GM21717 (cell line): ENCODE data around the gene PHF21B.

ENCODE experiments used
- ATAC-seq: cut with Tn5 transposase; IDR thresholded peaks from one replicate; pipeline ENCODE4 v1.9.1; 2021; ENCODE audit warnings: mild to moderate bottlenecking, moderate library complexity; ENCODE audit not compliant: unreplicated experiment

The PHF21B gene

GRCh38 chr22:44990810-44991209 lies 19.0 kb downstream of the PHF21B start:
- no peak for ATAC-seq

GRCh38 chr22:44990328-44990727 lies 19.5 kb downstream of the PHF21B start:
- no peak for ATAC-seq

- ATAC-seq, result no peak
These were observed 21.1 kb downstream of the PHF21B start for GRCh38 chr22:44988671-44989070.

DNA sequence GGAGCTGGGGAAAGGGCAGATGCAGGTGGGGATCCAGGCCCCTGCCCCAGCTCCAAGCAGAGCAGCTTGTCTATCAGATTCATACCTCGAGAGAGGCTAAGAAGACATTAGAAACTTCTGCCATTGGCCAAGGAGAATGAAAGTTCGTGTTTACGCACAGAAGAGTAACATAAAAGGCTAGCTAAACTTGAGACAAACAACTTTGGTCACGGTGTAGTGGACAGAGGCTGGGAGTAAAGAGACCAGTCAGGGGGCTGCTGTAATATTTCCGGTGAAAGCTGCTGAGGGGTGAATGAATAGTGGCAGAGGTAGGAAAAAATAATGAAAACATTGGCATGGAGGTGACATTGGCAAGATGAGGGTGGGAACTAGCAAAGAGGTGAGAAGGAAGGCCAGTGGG lies 22.9 kb downstream of the PHF21B start:
- no peak for ATAC-seq

DNA sequence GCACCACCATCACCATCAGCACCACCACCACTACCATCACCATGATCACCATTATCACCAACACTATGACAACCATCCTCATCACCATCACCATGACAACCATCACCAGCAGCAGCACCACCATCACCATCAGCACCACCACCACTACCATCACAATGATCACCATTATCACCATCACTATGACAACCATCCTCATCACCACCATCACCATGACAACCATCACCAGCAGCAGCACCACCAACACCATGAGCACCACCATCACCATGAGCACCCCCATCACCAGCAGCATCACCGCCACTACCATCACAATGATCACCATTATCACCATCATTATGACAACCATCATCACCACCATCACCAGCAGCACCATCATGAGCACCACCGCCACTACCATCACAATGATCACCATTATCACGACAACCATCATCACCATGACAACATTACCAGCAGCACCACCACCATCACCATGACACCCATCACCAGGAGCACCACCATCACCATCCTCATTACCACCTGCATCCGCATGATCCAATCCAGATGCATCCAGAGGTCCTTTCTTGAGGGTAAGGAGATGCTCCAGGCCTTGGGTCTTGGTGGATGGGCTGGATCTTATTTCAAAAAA lies 23.8 kb downstream of the PHF21B start:
- ATAC-seq, result no peak

GRCh38 chr22:44983878-44984482 lies 25.8 kb downstream of the PHF21B start:
- no peak for ATAC-seq

DNA sequence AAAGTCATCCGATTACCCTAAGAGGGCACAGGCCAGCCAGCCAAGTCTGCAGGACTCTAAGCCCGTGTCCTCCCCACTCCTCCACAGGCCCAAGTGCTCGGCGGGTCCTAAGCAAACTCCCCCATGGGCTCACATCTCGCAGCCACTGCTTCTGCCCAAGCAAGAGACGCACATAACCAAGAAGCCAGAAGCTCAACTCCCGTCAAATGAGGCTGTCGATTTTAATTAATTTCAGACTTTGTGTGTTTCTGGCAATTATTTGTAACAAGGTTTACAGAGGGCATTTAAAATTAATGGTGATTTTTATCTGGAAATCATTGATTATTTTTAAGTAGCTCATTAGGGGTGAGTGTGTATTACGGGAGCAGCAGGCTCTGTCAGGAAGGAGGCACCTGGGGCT lies 27.4 kb downstream of the PHF21B start:
- no peak for ATAC-seq

- ATAC-seq, result no peak
These were observed 27.9 kb downstream of the PHF21B start for GRCh38 chr22:44981857-44982256.

DNA sequence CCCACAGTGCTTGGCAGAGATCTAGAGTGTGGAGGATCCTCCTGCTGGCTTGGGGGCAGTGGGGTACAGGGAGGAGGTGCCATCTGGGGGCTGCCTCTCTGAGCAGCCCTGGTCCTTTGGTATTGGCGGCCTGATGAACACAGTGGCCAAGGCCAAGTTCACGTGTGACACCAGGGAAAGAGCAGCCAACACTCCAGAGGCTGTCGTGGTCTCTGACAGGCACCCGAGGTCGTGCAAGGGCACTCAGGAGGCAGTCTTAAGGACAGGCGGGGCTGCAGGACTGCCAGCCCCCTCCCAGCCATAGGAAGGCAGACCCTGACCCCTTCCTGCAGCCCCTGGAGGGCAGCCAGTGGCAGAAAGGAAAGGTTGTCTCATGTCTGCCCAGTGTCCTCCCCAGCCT lies 30.7 kb downstream of the PHF21B start:
- ATAC-seq, result no peak

GRCh38 chr22:44975427-44976262 lies 34.2 kb downstream of the PHF21B start:
- no peak for ATAC-seq

GRCh38 chr22:44974454-44974853 lies 35.4 kb downstream of the PHF21B start:
- ATAC-seq, result no peak

DNA sequence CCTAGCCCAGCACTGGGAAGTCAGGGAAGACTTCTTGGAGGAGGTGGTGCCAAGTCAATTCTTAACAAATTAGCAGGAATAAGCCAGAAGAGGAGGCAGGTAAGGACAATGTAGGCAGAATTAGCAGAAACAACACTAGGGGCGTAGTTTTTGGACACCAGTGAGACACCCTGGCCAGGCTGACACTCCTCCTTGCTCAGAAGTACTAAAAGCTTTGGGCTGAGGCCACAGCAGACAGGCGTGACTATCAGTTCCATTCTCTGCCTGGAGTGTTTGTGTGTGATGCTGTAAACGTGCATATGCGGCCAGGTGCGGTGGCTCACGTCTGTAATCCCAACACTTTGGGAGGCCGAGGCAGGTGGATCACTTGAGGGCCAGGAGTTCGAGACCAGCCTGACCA lies 36.0 kb downstream of the PHF21B start:
- no peak for ATAC-seq

DNA sequence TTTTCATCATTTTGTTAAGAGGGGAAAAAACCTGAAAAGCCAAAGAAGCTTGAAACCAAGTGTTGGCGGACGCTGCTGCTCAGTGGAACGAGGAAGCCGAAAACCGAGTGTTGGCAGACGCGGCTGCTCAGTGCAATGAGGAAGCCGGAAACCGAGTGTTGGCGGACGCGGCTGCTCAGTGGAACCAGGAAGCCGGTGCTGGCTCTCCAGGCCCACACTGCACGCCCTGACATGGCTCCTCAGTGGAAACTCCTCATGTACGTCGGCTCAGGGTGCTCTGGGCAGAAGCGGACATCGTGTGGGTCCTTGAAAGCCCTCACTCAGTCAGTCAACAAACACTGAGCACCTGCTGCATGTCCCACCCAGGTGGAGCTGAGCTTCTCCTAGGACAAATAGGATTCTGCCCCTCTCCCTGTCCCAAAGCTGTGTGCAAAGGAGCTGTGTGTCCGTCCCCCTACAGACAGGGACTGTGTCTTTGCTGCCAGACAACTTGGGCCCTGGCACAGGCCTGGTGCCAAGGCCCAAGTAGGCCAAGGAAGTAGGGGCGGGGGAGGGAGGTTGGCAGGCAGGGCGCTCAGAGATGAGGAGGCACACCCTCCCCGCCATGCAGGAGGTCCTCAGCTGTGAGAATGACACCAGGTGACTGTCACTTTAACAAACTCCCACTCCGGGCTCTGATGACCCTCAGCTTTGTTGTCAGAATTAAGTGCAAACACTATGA lies 37.3 kb downstream of the PHF21B start:
- ATAC-seq, result no peak

DNA sequence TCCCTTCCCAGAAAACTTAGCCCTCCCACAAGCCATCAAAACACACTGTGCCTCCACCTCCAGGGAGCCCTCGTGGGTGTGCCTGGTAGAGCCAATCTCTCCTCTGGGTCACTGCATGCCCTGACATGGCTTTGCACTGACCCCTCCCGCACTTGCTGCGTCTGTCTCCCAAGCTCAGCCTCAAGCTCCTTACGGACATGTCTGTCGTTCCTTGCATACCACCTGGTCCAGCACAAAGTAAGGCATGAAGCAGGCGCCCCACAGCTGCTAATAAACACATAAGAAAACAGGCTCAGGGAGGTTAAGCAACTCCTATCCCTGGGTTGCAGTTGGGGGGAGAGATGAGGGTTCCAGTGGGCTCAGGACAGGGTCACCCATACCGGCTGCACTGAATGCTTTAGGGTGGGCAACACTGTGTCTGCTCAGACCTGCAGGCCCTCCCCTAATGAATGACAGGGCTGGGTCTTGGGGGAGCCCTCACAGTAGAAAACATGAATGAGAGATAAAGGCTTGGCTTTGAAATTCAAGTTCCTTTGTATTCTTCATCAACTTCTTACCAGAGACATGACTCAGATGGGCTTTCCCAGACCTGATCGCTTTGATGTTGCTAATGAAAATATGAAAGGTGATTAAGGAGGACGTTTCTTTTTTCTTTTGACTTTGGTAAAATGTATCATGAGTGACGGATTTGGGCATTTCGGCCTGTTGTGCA lies 38.0 kb downstream of the PHF21B start:
- ATAC-seq, result no peak

- ATAC-seq, result no peak
These were observed 39.5 kb downstream of the PHF21B start for GRCh38 chr22:44970291-44970690.

DNA sequence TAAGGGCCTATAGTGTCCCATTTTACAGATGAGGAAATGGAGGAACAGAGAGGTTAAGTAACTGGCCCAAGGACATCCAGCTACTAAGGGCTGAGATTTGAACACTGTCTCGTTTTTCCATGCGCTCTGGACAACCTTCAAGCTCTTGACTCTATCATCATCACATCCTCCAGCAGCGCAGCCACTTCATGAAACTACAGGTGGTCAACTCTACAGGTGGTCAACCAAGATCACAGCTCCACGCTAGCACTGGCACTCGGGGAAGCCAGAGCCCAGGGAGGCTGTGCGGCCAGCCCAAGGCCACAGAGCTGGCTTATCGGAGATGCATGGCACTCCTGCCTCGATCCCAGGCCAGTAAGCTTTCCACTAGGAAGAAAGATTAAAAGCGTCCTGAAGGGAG lies 40.0 kb downstream of the PHF21B start:
- no peak for ATAC-seq

- no peak for ATAC-seq
These were observed 41.1 kb downstream of the PHF21B start for GRCh38 chr22:44968736-44969135.

GRCh38 chr22:44965171-44965570 lies 44.6 kb downstream of the PHF21B start:
- ATAC-seq, result no peak

DNA sequence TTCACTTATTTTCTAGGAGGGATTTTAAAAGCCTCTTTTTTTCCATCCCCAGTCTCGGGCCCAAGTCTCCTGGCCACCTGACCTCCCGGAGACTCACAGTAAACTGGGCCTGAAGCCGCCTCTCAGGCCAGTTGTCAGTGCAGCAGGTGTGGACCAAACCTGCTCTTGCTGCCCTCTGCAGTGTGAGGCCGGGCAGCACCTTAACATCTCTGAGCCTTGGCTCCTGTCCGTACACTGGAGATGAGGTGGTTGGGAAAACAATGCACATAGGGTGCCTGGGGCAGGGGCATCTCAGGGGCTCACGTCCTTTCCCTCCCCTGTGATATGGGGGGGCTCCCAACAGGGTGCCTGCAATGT lies 45.1 kb downstream of the PHF21B start:
- ATAC-seq, result no peak

GRCh38 chr22:44963832-44964721 lies 45.7 kb downstream of the PHF21B start:
- no peak for ATAC-seq
